Activated naive CD4-positive, alpha-beta T cell treated with anti-CD3 and anti-CD28 coated beads, Interleukin-2, amount 50 U/mL, for 16 hours (primary cell): Measurements from ENCODE around the gene RACGAP1.
"Not testable (repeated sequence)": the region's sequence is repeated elsewhere in the genome, so short reads cannot be mapped to it uniquely, and the experiment has no call there.

ENCODE experiments used
- DNase-seq: peaks from one replicate; pipeline ENCODE4 v3.0.0-alpha.2; 2020

Gene RACGAP1

GRCh38 chr12:50055831-50056638 is 30.7 kb upstream of the RACGAP1 start:
- DNase-seq = peak; percentile 66

- no peak for DNase-seq
Observed at GRCh38 chr12:50053583-50053982, 28.3 kb upstream of the RACGAP1 start.

- DNase-seq = no peak
Observed at GRCh38 chr12:50052964-50053363, 27.7 kb upstream of the RACGAP1 start.

DNA sequence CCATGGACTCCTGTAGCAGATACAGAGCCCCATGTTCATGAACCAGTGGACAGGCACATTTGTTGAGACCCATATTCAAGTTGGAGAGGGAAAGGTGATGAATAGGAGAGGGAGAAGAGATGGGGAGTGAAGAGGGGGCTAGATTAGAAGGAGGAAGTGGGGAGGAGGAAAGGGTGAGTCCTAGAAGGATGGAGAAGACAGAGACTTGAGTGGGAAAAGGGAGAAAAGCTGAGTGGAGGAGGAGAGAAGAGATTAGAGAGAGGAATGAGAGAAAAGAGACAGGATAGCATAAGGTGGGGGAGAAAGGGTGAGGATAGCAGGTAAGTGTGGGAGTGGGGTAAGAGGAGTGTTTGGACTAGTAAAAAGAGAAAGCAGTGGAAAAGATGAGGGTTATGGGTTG is 27.2 kb upstream of the RACGAP1 start:
- DNase-seq = no peak

DNA sequence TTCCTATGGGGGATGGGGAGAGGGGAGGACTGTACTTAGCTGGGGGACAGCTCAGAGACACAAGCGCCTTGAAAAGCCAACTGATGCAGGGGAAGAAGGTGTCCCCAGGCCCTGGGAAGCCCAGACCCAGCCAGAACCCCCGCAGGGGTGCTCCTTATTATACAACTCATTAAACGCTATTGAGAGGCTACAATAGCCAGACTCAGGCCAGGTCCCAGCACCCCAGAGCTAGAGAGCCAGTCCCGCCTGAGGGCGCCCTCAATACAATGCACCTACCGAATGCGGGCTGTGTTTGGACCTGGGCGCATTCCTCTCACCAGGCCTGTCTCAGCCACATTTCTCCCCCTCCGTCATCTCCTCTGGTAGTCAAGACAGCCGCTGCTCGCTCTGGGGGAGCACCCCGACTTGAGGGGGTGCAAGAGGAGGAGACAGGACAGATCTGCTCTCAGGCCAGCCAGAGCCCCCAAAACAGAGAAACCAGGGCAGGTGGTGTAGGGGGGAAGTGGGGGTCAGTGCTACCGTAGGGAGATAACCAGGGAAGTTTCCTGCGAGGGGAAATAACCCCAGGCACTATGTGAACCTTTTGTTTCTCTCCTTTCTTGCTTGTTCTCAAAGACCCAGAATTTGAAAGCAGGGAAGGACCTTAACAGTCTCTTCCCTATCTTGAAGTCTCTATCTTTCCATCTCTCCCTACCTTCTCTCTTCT is 26.0 kb upstream of the RACGAP1 start:
- DNase-seq = no peak

- DNase-seq = no peak
Observed at GRCh38 chr12:50050410-50051098, 25.3 kb upstream of the RACGAP1 start.

GRCh38 chr12:50050119-50050385 is 24.8 kb upstream of the RACGAP1 start:
- no peak for DNase-seq

DNA sequence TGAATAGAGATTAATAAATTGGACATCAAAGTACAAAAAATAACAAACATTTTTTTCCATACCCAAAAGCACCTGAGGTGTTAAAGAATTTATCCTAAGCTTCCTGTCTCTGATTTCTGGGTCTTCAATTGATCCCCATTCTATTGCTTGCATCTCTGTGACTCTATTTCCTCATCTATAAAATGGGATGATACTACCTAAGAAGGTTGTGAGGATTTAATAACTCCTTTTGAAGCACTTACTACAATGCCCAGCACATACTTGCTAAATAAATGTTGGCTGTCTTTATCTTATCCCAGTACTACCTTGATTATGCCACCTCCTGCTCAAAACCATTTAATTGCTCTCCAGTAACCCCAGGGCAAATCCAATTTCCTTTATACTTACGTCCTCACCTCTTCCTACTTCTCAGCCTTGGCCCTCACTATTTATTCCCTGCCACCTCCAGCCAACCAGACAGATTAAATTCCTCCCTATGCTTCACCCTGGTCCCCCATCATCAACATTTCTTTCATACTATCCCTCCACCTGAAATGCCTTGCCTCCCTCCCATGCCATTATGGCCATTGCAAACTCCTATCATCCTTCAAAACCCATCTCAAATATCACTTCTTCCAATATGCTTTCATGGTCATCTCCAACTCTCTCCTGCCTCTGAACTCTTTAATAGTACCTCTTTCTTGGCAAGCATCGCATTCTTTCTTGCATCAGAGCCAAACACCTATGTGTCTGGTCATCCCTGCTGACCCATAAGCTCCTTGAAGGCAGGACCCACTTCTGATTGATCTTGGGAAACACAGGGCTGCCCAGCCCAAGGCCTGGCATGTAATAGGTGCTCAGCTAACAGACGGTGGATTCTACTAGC is 24.2 kb upstream of the RACGAP1 start:
- no peak for DNase-seq

DNA sequence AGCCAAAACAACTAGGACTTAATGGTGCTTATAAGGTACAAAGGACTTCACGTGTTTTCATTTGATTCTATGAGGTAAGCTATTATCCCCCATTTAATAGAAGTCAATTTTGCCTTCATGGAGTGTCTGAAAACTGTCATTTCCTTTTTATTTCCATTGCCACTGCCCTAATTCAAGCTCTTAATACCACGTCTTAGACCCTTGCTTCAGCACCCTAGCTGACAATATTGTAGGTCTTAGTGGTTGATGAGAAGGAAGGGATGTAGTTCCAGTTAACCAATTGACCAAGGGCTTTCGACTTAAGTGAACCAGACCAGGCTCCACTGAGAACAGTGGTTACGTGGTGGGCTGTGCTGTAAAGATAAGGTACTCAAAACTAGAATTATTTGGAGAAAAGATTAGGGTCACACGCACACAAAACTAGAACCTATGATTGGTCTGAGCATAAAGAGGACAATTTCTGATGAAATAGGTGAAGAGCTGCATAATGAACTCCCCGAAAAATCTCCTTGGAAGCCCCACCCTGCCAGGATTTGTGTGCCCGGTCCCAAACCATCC is 22.5 kb upstream of the RACGAP1 start:
- no peak for DNase-seq

DNA sequence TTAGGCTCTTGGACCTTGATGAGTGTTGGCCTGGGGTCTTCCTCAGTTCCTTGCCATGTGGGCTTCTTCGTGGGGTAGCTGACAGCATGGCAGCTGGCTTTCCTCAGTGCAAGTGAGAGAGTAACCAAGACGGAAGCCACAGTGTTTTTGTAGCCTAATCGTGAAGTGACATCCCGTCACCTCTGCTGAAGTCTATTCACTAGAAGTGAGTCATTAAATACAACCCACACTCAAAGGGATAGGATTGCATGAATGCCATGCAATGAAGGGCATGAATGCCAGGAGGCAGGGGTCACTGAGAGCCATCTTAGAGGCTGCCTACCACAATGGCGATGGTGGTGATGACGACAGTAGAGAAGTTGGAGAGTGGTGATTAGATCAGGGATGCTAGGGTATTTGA is 18.6 kb upstream of the RACGAP1 start:
- no peak for DNase-seq

DNA sequence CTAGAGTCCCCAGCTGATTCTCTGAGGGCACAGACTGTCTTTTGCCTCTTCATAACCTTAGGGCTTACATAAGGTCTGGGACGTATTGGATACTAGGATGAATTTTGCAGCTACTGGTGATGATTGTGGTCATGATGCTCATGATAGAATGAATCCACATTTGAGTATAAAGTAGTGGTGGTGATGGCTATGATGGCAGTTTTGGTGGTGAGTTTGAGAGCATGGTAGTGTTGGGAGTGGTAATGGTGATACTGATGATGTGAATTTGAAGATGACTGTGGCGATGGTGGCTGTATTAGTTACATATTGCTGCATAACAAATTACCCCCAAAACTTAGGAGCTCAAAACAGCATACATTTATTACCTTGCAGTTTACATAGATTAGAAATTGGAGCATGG is 18.0 kb upstream of the RACGAP1 start:
- no peak for DNase-seq

GRCh38 chr12:50042693-50043092 is 17.4 kb upstream of the RACGAP1 start:
- DNase-seq = no peak

- no peak for DNase-seq
Observed at GRCh38 chr12:50041962-50042361, 16.7 kb upstream of the RACGAP1 start.

DNA sequence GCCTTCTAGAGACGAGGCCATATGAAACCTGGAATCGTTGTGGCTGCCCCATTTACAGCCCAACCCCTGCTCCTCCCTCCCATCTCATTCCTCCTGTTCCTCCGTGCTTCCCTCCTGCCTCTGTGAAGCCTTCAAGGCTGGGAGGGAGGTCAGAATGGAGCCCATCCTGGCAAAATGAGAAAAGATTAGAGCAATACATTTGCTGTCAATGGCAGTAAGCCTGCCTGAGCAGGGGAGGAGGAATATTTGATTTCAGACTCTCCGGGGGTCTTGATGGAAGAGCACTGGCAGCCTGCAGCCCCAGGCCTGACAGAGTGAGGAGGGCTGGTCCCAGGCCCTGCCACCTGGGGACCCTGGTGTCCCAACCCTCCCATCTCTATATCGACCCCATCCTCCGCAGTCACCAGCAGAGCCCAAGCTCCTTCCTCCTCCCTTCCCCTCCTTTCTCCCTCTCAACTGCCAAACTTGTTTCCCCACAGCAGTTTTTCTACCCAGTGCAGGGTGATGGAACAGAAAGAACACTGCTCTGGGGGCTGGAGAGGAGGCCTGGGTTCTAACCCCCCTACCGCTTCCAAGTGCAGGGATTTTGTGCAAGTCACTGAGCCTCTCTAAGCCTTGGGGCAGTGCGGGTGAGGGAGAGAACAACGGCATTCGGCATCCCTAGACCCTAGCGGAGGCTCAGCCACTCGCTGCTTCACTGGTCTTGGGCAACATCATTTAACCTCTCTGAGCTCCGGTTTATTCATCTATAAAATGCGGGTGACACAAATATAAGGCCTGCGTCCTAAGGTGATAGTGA is 16.0 kb upstream of the RACGAP1 start:
- DNase-seq = no peak

GRCh38 chr12:50040657-50041056 is 15.4 kb upstream of the RACGAP1 start:
- DNase-seq = no peak

GRCh38 chr12:50039151-50039835 is 14.0 kb upstream of the RACGAP1 start:
- DNase-seq = peak; percentile 86

DNA sequence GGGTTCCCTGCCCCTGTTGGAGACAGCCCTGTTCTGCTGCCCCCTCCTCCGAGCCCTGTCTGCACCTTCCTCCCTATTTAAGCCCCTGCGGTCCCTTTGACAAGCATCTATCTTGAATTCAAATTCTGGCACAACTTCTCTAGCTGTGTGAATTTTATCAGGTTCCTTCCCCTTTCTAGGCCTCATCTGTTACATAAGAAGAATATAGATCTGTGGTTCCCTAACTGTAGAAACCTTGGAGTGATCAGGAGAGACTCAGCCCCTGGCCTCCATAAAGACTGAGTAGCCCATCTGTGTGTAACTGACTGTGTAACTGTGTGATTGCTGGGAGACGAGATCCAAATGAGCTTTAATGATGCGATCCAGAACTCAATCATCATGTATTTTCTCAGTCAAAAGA is 13.0 kb upstream of the RACGAP1 start:
- no peak for DNase-seq

DNA sequence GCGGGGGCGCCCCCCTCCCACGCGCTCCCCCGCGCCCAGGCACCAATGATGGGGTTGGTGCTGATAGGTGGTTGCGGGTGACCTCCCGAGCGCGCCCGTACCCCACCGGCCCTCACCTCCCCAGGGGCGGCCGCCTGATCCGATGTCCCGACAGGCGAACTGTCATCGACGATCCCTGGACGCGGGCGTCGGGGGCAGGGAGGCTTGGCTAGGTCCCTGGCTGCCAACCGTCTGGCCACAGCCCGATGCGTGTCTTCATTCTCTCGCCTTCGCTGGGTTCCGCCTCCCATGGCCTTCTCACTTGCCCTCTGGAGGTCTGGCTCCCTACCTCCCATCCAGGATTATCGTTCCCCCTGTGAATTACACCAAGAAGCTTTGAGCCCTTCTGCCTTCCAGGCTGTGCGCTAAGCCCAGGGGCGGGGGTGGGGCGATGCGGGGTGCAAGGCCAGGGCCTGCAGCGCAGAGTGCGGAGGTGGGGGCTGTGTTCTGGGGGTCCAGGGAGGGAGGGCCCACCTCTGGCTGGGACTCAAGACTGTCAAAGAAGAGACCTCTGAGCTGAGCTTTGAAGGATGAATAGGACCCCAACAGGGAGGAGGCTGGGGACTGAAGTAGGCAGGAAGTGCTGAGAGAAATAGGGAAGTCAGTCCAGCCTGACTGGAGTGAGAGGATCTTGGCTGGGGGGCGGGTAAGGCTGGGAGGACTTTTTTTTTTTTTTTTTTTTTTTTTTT is 7.7 kb upstream of the RACGAP1 start:
- no peak for DNase-seq

DNA sequence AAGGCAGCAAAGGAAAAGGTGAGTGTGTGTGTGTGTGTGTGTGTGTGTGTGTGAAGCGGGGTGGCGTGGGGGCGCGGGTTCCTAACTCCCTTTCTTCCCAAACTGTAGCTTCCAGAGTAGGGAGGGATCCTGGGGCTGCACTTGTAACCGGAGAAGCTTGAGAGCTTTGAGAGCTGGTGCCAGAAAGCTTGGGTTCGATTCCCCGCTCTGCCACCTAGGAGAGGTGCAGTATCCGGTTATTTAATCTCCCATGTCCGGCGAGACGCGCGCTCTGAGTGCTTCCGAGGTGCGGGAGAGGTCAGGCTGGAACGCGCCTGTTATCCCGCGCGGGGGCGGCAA is 7.2 kb upstream of the RACGAP1 start:
- DNase-seq = no peak

GRCh38 chr12:50030449-50030848 is 5.2 kb upstream of the RACGAP1 start:
- not testable (repeated sequence) for DNase-seq

DNA sequence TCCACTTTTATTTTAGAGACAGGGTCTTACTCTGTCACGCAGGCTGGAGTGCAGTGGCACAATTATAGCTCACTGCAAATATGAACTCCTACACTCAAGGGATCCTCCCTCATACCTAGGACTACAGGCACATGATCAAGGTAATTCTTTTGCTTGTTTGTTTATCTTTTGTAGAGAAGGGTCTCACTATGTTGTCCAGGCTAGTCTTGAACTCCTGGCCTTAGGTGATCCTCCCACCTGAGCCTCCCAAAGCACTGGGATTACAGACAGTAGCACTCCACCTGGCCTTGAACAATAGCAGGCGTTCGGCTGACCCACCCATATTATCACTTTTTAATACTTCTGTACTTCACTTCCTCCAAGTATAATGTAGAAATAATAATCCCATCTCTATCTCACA is 1.4 kb upstream of the RACGAP1 start:
- DNase-seq = no peak
